HCT116 (cell line): ENCODE data around the gene TBCC. TPM values are rescaled to one million over a fixed set of nuclear protein-coding genes. Genes with fewer than 3 reads are reported as not detected.

Experiments used
- ATAC-seq: fragments of 200-7000 bp; cut with Tn5 transposase; 2 replicates; pipeline ENCODE4 v1.9.1; 2020; ENCODE audit warnings: mild to moderate bottlenecking, moderate library complexity
- BruUV-seq: library from RNA; stranded (reverse); fragments of 400-500 nt; replicated peaks from 2 replicates; lab custom pipeline; 2021; lab: Mats Ljungman, UMichigan
- CTCF ChIA-PET: fragments of 300-600 bp; sonication (Branson Sonifier 250); formaldehyde crosslinking; loops from one replicate; lab custom pipeline; 2021; ENCODE audit warnings: antibody characterized with exemption; lab: Charles Lee
- POLR2A ChIA-PET: fragments of 300-600, 350-600 bp; sonication (Branson Sonifier 250); formaldehyde crosslinking; loops from one replicate; lab custom pipeline; 2021; ENCODE audit warnings: antibody characterized with exemption; lab: Charles Lee
- RAD21 ChIA-PET, 2 experiments: fragments of 300-600 bp; sonication (Branson Sonifier 250); formaldehyde crosslinking; loops; one replicate each; lab custom pipeline; 2023; ENCODE audit warnings: low total read pairs in 2 of 2; ENCODE audit not compliant: uncharacterized antibody in 2 of 2, unreplicated experiment in 2 of 2, low non-redundant PET in 1 of 2; lab: Charles Lee
- DNase-seq: peaks from one replicate; pipeline ENCODE4 v3.0.0-alpha.2; 2010; ENCODE audit warnings: low read depth, low spot score
- H2AFZ ChIP-seq: fragments of 200-600 bp; shearing (Covaris generic), sonication (generic); 2 replicates; pipeline ENCODE4 v1.6.1; 2017; ENCODE audit warnings: low read depth, mixed run types, mixed read lengths, antibody characterized with exemption, low read length; ENCODE audit not compliant: poor library complexity, severe bottlenecking
- H3K27ac ChIP-seq: 2 replicates; pipeline ENCODE4 v1.5.1; 2012; ENCODE audit warnings: low read depth, low read length
- H3K27me3 ChIP-seq: fragments of 200-600 bp; sonication (generic); 2 replicates; pipeline ENCODE4 v1.6.1; 2016; ENCODE audit warnings: mixed run types, low read length, mixed read lengths; ENCODE audit not compliant: insufficient read depth
- H3K36me3 ChIP-seq, 2 experiments: fragments of 200-500 bp in 1 of 2; fragments of 200-600 bp in 1 of 2; sonication (Bioruptor generic) in 1 of 2; sonication (generic) in 1 of 2; 2 replicates each; pipeline versions ENCODE4 v1.5.1 to v1.6.1; 2014 to 2016; ENCODE audit warnings: low read length in 2 of 2, inconsistent platforms in 1 of 2, mixed read lengths in 1 of 2, mixed run types in 1 of 2; ENCODE audit not compliant: insufficient read depth in 2 of 2, control insufficient read depth in 1 of 2
- H3K4me1 ChIP-seq, 2 experiments: fragments of 200-600 bp in 1 of 2; sonication (generic) in 1 of 2; 2 replicates each; pipeline versions ENCODE4 v1.5.1 to v1.6.1; 2012 to 2017; ENCODE audit warnings: low read length in 2 of 2, inconsistent platforms in 1 of 2, mild to moderate bottlenecking in 1 of 2, mixed read lengths in 1 of 2, mixed run types in 1 of 2, moderate library complexity in 1 of 2; ENCODE audit not compliant: insufficient read depth in 2 of 2, control insufficient read depth in 1 of 2
- H3K4me2 ChIP-seq: fragments of 200-600 bp; sonication (generic); 2 replicates; pipeline ENCODE4 v1.6.1; 2017; ENCODE audit warnings: mixed run types, low read length, mixed read lengths
- H3K4me3 ChIP-seq, 2 experiments: fragments of 200-600 bp in 1 of 2; sonication (generic) in 1 of 2; replicated peaks in 1 of 2; 2 replicates each; pipeline ENCODE4 v1.5.1; 2011 to 2016; ENCODE audit warnings: low read length in 2 of 2, control low read depth in 1 of 2, low read depth in 1 of 2, mild to moderate bottlenecking in 1 of 2, mixed read lengths in 1 of 2, mixed run types in 1 of 2
- H3K79me2 ChIP-seq: fragments of 200-600 bp; sonication (generic); 2 replicates; pipeline ENCODE4 v1.6.1; 2017; ENCODE audit warnings: mild to moderate bottlenecking, mixed run types, low read length, moderate library complexity, mixed read lengths; ENCODE audit not compliant: insufficient read depth
- H3K9ac ChIP-seq: fragments of 200-600 bp; sonication (generic); 2 replicates; pipeline ENCODE4 v1.6.1; 2016; ENCODE audit warnings: low read length, mixed read lengths
- H3K9me2 ChIP-seq: fragments of 200-600 bp; sonication (generic), shearing (Covaris generic); 2 replicates; pipeline ENCODE4 v1.6.1; 2017; ENCODE audit warnings: mixed run types, mild to moderate bottlenecking, moderate library complexity; ENCODE audit not compliant: insufficient read depth
- H3K9me3 ChIP-seq, 2 experiments: fragments of 200-500 bp in 1 of 2; fragments of 200-600 bp in 1 of 2; sonication (Bioruptor generic) in 1 of 2; sonication (generic) in 1 of 2; 2 replicates each; pipeline ENCODE4 v1.6.1; 2014 to 2017; ENCODE audit warnings: low read length in 2 of 2, mixed read lengths in 2 of 2, inconsistent platforms in 1 of 2, low read depth in 1 of 2, mild to moderate bottlenecking in 1 of 2, mixed run types in 1 of 2, moderate library complexity in 1 of 2; ENCODE audit not compliant: control insufficient read depth in 1 of 2, insufficient read depth in 1 of 2
- H4K20me1 ChIP-seq: fragments of 200-600 bp; sonication (generic), shearing (Covaris generic); 2 replicates; pipeline ENCODE4 v1.6.1; 2017; ENCODE audit warnings: mixed run types, mild to moderate bottlenecking, moderate library complexity; ENCODE audit not compliant: insufficient read depth
- FOSL1 ChIP-seq: IDR thresholded peaks from 2 replicates; pipeline ENCODE4 v1.6.1; 2012; ENCODE audit warnings: low read depth
- JUND ChIP-seq: IDR thresholded peaks from 2 replicates; pipeline ENCODE4 v1.6.1; 2012
- intact Hi-C: fragments of 100-400 bp; cut with micrococcal nuclease; formaldehyde crosslinking; loops from 2 replicates; pipeline ENCODE4 v1.10.0; 2022
- total RNA-seq: library from RNA; stranded (reverse); gene quantifications from one replicate; pipeline ENCODE4 v1.2.1, GENCODE V29; 2021; ENCODE audit not compliant: unreplicated experiment
- TF ChIP-seq, protein P1 (sequence below): IDR thresholded peaks from 2 replicates; pipeline ENCODE4 v1.6.1; 2012; ENCODE audit warnings: low read depth
- TF ChIP-seq, protein P2 (sequence below): IDR thresholded peaks from 2 replicates; pipeline ENCODE4 v1.6.1; 2011; ENCODE audit warnings: mild to moderate bottlenecking, low read length, moderate library complexity; ENCODE audit not compliant: insufficient replicate concordance; ENCODE audit errors: extremely low read depth

Gene TBCC
- total RNA-seq, 1 experiment from 2014 or later: 17.1 TPM

DNA sequence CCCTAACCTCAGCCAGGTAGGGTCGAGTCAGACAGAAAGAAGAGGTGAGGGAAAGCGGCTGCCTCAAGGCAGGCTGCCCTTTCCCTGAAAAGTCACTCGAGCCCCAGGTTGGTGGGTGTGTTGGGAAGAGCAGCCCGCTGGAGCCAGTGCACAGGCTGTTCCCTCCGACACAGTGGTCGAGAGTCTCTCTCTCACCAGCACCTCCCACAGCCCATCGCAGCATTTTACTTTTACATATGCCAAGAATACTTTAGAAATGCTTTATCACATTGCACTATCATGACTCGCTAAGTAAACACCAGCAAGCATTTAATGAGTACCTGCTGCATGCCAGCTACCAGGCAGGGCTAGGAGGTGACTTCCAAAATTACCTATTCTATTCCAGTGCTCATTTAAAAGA, 25.2 kb downstream of the TBCC start:
- ChIA-PET CTCF (no interaction called here), RAD21 (no interaction called here), POLR2A (no interaction called here)
- intact Hi-C loops: loop anchor here (10.0 kb wide), 1 partner anchor 646 kb away; no protein-coding TSS in a partner anchor
- Histone ChIP-seq H3K79me2 (no peaks in the 10 kb centered on the region), H3K9ac (no peak overlapping the region), H3K27me3 (no peaks in the 10 kb centered on the region), H3K9me2 (no peaks in the 10 kb centered on the region), H4K20me1 (no peaks in the 10 kb centered on the region), H3K9me3 (no peaks in the 10 kb centered on the region), H3K4me3 (no peak overlapping the region), H3K27ac (no peak overlapping the region), H3K4me1 (peaks cover 8 to 10% of the 10 kb centered on the region in 2 experiments; a peak in 2 of 4 replicates), H2AFZ (no peak overlapping the region), H3K36me3 (no peaks in the 10 kb centered on the region), H3K4me2 (peak overlapping the region; percentile 44)
- DNase-seq (no peak), ATAC-seq (peak; percentile 83)
- TF ChIP-seq FOSL1 (peak; percentile 64), JUND (peak; percentile 48; the same call in 1 of the 2 replicates)
- TF ChIP-seq, protein P1, sequence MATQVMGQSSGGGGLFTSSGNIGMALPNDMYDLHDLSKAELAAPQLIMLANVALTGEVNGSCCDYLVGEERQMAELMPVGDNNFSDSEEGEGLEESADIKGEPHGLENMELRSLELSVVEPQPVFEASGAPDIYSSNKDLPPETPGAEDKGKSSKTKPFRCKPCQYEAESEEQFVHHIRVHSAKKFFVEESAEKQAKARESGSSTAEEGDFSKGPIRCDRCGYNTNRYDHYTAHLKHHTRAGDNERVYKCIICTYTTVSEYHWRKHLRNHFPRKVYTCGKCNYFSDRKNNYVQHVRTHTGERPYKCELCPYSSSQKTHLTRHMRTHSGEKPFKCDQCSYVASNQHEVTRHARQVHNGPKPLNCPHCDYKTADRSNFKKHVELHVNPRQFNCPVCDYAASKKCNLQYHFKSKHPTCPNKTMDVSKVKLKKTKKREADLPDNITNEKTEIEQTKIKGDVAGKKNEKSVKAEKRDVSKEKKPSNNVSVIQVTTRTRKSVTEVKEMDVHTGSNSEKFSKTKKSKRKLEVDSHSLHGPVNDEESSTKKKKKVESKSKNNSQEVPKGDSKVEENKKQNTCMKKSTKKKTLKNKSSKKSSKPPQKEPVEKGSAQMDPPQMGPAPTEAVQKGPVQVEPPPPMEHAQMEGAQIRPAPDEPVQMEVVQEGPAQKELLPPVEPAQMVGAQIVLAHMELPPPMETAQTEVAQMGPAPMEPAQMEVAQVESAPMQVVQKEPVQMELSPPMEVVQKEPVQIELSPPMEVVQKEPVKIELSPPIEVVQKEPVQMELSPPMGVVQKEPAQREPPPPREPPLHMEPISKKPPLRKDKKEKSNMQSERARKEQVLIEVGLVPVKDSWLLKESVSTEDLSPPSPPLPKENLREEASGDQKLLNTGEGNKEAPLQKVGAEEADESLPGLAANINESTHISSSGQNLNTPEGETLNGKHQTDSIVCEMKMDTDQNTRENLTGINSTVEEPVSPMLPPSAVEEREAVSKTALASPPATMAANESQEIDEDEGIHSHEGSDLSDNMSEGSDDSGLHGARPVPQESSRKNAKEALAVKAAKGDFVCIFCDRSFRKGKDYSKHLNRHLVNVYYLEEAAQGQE: no peak
- TF ChIP-seq, protein P2, sequence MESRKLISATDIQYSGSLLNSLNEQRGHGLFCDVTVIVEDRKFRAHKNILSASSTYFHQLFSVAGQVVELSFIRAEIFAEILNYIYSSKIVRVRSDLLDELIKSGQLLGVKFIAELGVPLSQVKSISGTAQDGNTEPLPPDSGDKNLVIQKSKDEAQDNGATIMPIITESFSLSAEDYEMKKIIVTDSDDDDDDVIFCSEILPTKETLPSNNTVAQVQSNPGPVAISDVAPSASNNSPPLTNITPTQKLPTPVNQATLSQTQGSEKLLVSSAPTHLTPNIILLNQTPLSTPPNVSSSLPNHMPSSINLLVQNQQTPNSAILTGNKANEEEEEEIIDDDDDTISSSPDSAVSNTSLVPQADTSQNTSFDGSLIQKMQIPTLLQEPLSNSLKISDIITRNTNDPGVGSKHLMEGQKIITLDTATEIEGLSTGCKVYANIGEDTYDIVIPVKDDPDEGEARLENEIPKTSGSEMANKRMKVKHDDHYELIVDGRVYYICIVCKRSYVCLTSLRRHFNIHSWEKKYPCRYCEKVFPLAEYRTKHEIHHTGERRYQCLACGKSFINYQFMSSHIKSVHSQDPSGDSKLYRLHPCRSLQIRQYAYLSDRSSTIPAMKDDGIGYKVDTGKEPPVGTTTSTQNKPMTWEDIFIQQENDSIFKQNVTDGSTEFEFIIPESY: no peak
- BruUV-seq: no TSS peak
